GM06990 (cell line): Measurements from ENCODE around the gene RING1.
"Not testable (repeated sequence)": the region's sequence is repeated elsewhere in the genome, so short reads cannot be mapped to it uniquely, and the experiment has no call there.

Source experiments
- DNase-seq: peaks from one replicate; pipeline ENCODE4 v3.0.0-alpha.2; 2011; ENCODE audit not compliant: insufficient read length; ENCODE audit errors: extremely low read depth
- H3K27me3 ChIP-seq: replicated peaks from 2 replicates; pipeline ENCODE4 v1.6.0; 2011; ENCODE audit warnings: low read length; ENCODE audit not compliant: control insufficient read depth, insufficient read depth
- H3K36me3 ChIP-seq: 2 replicates; pipeline ENCODE4 v1.5.1; 2011; ENCODE audit warnings: low read length; ENCODE audit not compliant: control insufficient read depth, insufficient read depth
- H3K4me3 ChIP-seq: replicated peaks from 2 replicates; pipeline ENCODE4 v1.5.1; 2011; ENCODE audit warnings: low read depth, mild to moderate bottlenecking, control low read depth, low read length
- TF ChIP-seq, protein P1 (sequence below): IDR thresholded peaks from 2 replicates; pipeline ENCODE4 v1.5.1; 2011; ENCODE audit warnings: low read length, control low read depth, mild to moderate bottlenecking, inconsistent platforms; ENCODE audit not compliant: insufficient read depth, poor library complexity, severe bottlenecking

Gene RING1

DNA sequence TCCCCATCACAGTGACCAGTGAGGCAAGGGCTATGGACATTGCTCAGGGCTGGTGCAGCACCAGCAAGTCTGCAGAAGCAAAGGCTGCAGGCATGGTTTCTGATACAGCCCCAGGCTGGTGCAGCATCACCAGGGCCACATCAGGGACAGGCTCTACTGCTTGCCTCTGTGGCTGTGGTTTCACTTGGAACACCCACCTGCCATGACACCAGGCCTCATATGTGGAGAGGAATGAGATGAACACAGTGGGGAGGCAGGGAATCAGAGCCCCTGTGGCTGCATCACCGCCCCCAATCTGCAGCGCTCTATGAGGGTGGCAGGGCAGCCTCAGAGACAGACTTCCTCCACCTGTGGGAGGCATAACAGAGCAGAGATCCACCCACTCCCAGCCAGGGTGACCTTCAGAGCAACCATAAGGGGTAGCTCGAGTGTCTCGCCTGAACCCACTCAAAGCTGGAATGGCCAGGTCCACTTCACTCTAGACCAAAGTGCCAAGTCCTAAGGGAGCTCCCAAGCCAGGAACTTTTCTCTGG is 7.9 kb downstream of the RING1 start:
- Histone ChIP-seq H3K27me3 (peaks cover 2% of the 10 kb centered on the region), H3K36me3 (peaks cover 2% of the 10 kb centered on the region; the same call in 1 of the 2 replicates), H3K4me3 (no peak overlapping the region)
- TF ChIP-seq, protein P1, sequence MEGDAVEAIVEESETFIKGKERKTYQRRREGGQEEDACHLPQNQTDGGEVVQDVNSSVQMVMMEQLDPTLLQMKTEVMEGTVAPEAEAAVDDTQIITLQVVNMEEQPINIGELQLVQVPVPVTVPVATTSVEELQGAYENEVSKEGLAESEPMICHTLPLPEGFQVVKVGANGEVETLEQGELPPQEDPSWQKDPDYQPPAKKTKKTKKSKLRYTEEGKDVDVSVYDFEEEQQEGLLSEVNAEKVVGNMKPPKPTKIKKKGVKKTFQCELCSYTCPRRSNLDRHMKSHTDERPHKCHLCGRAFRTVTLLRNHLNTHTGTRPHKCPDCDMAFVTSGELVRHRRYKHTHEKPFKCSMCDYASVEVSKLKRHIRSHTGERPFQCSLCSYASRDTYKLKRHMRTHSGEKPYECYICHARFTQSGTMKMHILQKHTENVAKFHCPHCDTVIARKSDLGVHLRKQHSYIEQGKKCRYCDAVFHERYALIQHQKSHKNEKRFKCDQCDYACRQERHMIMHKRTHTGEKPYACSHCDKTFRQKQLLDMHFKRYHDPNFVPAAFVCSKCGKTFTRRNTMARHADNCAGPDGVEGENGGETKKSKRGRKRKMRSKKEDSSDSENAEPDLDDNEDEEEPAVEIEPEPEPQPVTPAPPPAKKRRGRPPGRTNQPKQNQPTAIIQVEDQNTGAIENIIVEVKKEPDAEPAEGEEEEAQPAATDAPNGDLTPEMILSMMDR: no peak
- DNase-seq: no peak

DNA sequence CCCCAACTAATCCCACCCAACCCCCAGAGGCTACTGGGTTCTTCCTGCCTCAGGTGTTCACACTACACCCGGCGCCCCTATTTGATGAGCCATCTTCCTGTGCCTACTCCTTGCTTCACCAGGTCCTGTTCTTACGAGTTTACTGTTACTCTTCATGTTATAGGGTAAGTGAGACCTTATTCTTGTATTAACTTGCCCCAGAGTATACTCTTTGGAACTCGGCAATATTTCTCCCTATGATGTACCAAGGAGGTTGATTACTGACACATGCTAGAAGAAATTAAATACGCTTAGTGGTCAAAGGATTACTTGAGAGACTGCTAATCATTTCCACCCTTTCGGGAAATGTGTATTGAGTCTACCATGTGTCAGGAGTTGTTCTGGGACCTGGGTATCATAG is 8.9 kb downstream of the RING1 start:
- H3K27me3 ChIP-seq: peaks cover 2% of the 10 kb centered on the region
- H3K4me3 ChIP-seq: no peak overlapping the region
- H3K36me3 ChIP-seq: no peaks in the 10 kb centered on the region
- no peak for DNase-seq
- TF ChIP-seq, protein P1: no peak

DNA sequence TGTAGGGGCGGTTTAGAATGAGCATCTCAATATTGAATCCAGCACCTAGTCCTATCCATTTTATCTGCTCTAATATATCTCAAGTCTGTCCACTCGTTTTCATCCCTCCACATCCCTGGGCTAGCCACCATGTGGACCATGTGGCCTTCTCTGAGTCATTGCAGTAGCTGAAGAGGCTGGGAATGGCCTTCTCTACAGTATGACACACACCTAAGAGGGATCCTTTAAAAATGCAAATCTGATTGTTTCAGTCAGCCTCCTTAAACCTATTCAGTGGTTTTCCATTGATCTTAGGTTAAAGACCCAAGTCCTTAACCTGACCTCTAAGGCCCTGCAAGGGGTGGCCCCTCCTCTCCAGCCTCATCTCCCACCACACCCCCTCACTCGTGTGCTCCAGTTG is 9.4 kb downstream of the RING1 start:
- no peak for DNase-seq

DNA sequence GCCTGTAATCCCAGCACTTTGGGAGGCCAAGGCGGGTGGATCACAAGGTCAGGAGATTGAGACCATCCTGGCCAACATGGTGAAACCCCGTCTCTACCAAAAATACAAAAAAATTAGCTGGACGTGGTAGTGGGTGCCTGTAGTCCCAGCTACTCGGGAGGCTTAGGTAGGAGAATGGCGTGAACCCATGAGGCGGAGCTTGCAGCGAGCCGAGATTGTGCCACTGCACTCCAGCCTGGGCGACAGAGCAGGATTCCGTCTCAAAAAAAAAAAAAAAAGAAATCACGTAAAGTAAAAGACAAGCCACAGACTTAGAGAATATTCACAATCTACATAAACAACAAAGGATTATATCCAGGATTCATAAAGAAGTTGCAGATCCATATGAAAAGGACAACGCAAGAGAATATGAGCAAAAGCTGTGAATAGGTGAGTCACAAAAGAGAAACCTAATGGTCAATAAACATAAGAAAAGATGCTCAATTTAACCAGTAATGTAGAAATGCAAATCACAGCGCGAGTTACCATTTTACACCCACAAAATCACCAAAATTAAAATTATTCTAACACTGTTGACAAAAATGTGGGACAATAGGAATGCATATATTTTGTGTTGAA is 18.3 kb downstream of the RING1 start:
- not testable (repeated sequence) for H3K27me3 ChIP-seq, H3K4me3 ChIP-seq, H3K36me3 ChIP-seq, DNase-seq

More for the DNA sequence above, 9.4 kb downstream of the RING1 start:
- Histone ChIP-seq H3K4me3 (no peak overlapping the region), H3K36me3 (no peaks in the 10 kb centered on the region), H3K27me3 (peaks cover 2% of the 10 kb centered on the region)
- TF ChIP-seq, protein P1: no peak

DNA sequence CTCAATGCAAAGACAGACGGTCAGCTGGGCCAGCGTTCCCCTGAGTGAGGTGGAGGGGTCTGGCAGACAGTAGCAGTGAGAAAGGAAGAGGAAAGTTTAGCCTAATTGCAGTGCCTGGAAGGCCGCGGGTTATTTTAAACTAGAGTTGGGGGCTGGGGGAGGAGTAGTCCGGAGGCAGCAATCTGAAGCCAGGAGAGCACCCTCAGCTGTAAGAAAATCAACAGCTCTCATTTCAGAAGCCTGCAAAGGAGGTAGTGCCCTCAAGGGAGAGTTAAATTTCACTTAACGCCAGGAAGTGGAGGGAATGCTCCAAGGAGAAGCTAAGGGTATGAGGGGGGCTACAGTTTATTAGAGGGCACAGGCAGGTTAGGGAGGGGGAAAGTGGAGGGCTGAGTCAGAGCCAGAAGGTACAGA is 26.9 kb downstream of the RING1 start:
- DNase-seq: no peak

DNA sequence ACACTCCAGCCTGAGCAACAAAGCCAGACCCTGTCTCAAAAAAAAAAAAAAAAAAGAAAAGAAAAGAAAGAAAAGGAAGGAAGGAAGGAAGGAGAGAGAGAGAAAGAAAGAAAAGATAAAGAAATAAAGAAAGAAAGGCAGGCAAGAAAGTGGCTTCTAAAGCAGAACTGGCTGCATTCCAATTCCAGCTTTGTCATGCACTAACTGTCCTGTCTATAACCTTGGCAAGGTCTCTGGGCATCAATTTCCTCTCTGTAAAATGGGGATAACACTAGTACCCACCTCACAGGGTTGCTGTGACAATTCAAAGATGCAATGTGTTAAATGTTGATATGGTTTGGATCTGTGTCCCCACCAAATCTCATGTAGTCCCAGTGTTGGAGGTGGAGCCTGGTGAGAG is 28.0 kb downstream of the RING1 start:
- no peaks in the 10 kb centered on the region for H3K36me3 ChIP-seq
- TF ChIP-seq, protein P1: no peak
- no peaks in the 10 kb centered on the region; the same call in 1 of the 2 replicates for H3K27me3 ChIP-seq
- DNase-seq: no peak
- H3K4me3 ChIP-seq: no peak overlapping the region

More for the DNA sequence above, 26.9 kb downstream of the RING1 start:
- Histone ChIP-seq H3K4me3 (no peak overlapping the region), H3K36me3 (no peaks in the 10 kb centered on the region), H3K27me3 (no peaks in the 10 kb centered on the region; the same call in 1 of the 2 replicates)
- TF ChIP-seq, protein P1: no peak
